ENCODE data around the gene C12orf75.

GRCh38 chr12:105347499-105347898 lies 17.0 kb downstream of the C12orf75 start:
- no peak for TF ChIP-seq CTCF (conservative IDR thresholded peaks at IDR 0.05; ENCODE audit: low read depth, low read length)
- no peak for TF ChIP-seq EZH2 (IDR thresholded peaks at IDR 0.05; ENCODE audit: borderline replicate concordance, low read depth, low read length, poor library complexity, severe bottlenecking)

All from A673 (cell line).